ENCODE results near the gene SLC66A1. TPM values are rescaled to one million over a fixed set of nuclear protein-coding genes. Genes with fewer than 3 reads are reported as not detected.
A peak's percentile ranks its signal among the peaks of the same experiment; 100 is the strongest.
"Not testable (repeated sequence)": the region's sequence is repeated elsewhere in the genome, so short reads cannot be mapped to it uniquely, and the experiment has no call there.

The SLC66A1 gene
- total and polyA plus RNA-seq, 2 donors, result 7.7 to 10.3 TPM

- not testable (repeated sequence) for H3K27ac ChIP-seq (ENCODE audit: low read depth); H3K4me1 ChIP-seq (ENCODE audit: insufficient read depth); H3K4me3 ChIP-seq (ENCODE audit: low read depth, low read length); DNase-seq (ENCODE audit: extremely low spot score); H3K36me3 ChIP-seq (ENCODE audit: insufficient read depth)
- WGBS, result 90% methylated on average over 3 of the region's 3 CpGs
These were observed 26.3 kb upstream of the SLC66A1 start for GRCh38 chr1:19285807-19286206.

GRCh38 chr1:19287436-19288185 lies 24.5 kb upstream of the SLC66A1 start:
- 97% methylated on average over 13 of the region's 13 CpGs for WGBS
- no peaks in the 10 kb centered on the region for H3K4me1 ChIP-seq (ENCODE audit: insufficient read depth)
- H3K36me3 ChIP-seq (ENCODE audit: insufficient read depth), result no peaks in the 10 kb centered on the region
- DNase-seq (ENCODE audit: extremely low spot score), result no peak
- no peak overlapping the region for H3K4me3 ChIP-seq (ENCODE audit: low read depth, low read length)
- no peak overlapping the region for H3K27ac ChIP-seq (ENCODE audit: low read depth)

- not testable (repeated sequence) for H3K27ac ChIP-seq (ENCODE audit: low read depth); H3K4me1 ChIP-seq (ENCODE audit: insufficient read depth); DNase-seq (ENCODE audit: extremely low spot score); H3K36me3 ChIP-seq (ENCODE audit: insufficient read depth)
- 13% methylated on average over 74 of the region's 82 CpGs for WGBS
- peak within 1 kb of the TSS; percentile 25 for H3K4me3 ChIP-seq (ENCODE audit: low read depth, low read length)
These were observed 23.5 kb upstream of the SLC66A1 start, which contains the start of gene AKR7A3 for GRCh38 chr1:19288324-19289241. Gene AKR7A3, minus strand, starts transcription at chr1:19288770. Its CDS starts 61 bp downstream, at chr1:19288709.

GRCh38 chr1:19289244-19289643 lies 22.9 kb upstream of the SLC66A1 start:
- H3K4me3 ChIP-seq (ENCODE audit: low read depth, low read length), result no peak overlapping the region
- H3K4me1 ChIP-seq (ENCODE audit: insufficient read depth), result no peaks in the 10 kb centered on the region
- DNase-seq (ENCODE audit: extremely low spot score), result no peak
- no peaks in the 10 kb centered on the region for H3K36me3 ChIP-seq (ENCODE audit: insufficient read depth)
- no peak overlapping the region for H3K27ac ChIP-seq (ENCODE audit: low read depth)
- 56% methylated on average over 2 of the region's 2 CpGs for WGBS

- WGBS, result 74% methylated on average over 2 of the region's 2 CpGs
- Histone ChIP-seq H3K4me1 (ENCODE audit: insufficient read depth) (no peaks in the 10 kb centered on the region), H3K4me3 (ENCODE audit: low read depth, low read length) (no peak overlapping the region), H3K27ac (ENCODE audit: low read depth) (no peak overlapping the region), H3K36me3 (ENCODE audit: insufficient read depth) (no peaks in the 10 kb centered on the region)
- no peak for DNase-seq (ENCODE audit: extremely low spot score)
These were observed 17.5 kb upstream of the SLC66A1 start for GRCh38 chr1:19294638-19295037.

- Histone ChIP-seq H3K4me1 (ENCODE audit: insufficient read depth) (no peaks in the 10 kb centered on the region), H3K4me3 (ENCODE audit: low read depth, low read length) (no peak overlapping the region), H3K27ac (ENCODE audit: low read depth) (no peak overlapping the region), H3K36me3 (ENCODE audit: insufficient read depth) (peaks cover 2% of the 10 kb centered on the region)
- 94% methylated on average over 2 of the region's 2 CpGs for WGBS
- no peak for DNase-seq (ENCODE audit: extremely low spot score)
These were observed 11.9 kb upstream of the SLC66A1 start for GRCh38 chr1:19300211-19300610.

- not testable (repeated sequence) for H3K27ac ChIP-seq (ENCODE audit: low read depth); H3K36me3 ChIP-seq (ENCODE audit: insufficient read depth); H3K4me1 ChIP-seq (ENCODE audit: insufficient read depth); H3K4me3 ChIP-seq (ENCODE audit: low read depth, low read length); DNase-seq (ENCODE audit: extremely low spot score)
- 94% methylated on average over 10 of the region's 10 CpGs for WGBS
These were observed 8.0 kb upstream of the SLC66A1 start for GRCh38 chr1:19304081-19304480.

GRCh38 chr1:19305880-19306279 lies 6.2 kb upstream of the SLC66A1 start:
- no peaks in the 10 kb centered on the region for H3K4me1 ChIP-seq (ENCODE audit: insufficient read depth)
- peaks cover 2% of the 10 kb centered on the region for H3K36me3 ChIP-seq (ENCODE audit: insufficient read depth)
- no peak overlapping the region for H3K27ac ChIP-seq (ENCODE audit: low read depth)
- H3K4me3 ChIP-seq (ENCODE audit: low read depth, low read length), result no peak overlapping the region
- 93% methylated on average over 11 of the region's 11 CpGs for WGBS
- DNase-seq (ENCODE audit: extremely low spot score), result no peak

GRCh38 chr1:19306941-19307340 lies 5.2 kb upstream of the SLC66A1 start:
- Histone ChIP-seq H3K4me1 (ENCODE audit: insufficient read depth) (no peaks in the 10 kb centered on the region), H3K27ac (ENCODE audit: low read depth) (no peak overlapping the region), H3K4me3 (ENCODE audit: low read depth, low read length) (no peak overlapping the region), H3K36me3 (ENCODE audit: insufficient read depth) (peaks cover 2% of the 10 kb centered on the region)
- DNase-seq (ENCODE audit: extremely low spot score), result no peak
- WGBS, result 95% methylated on average over 6 of the region's 6 CpGs

GRCh38 chr1:19307794-19308508 lies 4.2 kb upstream of the SLC66A1 start:
- no peaks in the 10 kb centered on the region for H3K4me1 ChIP-seq (ENCODE audit: insufficient read depth)
- H3K36me3 ChIP-seq (ENCODE audit: insufficient read depth), result peaks cover 2% of the 10 kb centered on the region
- 92% methylated on average over 10 of the region's 10 CpGs for WGBS
- DNase-seq (ENCODE audit: extremely low spot score), result no peak
- H3K4me3 ChIP-seq (ENCODE audit: low read depth, low read length), result no peak overlapping the region
- no peak overlapping the region for H3K27ac ChIP-seq (ENCODE audit: low read depth)

GRCh38 chr1:19308509-19308907 lies 3.6 kb upstream of the SLC66A1 start:
- Histone ChIP-seq H3K4me1 (ENCODE audit: insufficient read depth) (no peaks in the 10 kb centered on the region), H3K4me3 (ENCODE audit: low read depth, low read length) (no peak overlapping the region), H3K36me3 (ENCODE audit: insufficient read depth) (peaks cover 2% of the 10 kb centered on the region), H3K27ac (ENCODE audit: low read depth) (no peak overlapping the region)
- no peak for DNase-seq (ENCODE audit: extremely low spot score)
- WGBS, result 95% methylated on average over 3 of the region's 3 CpGs

- DNase-seq (ENCODE audit: extremely low spot score), result no peak
- Histone ChIP-seq H3K27ac (ENCODE audit: low read depth) (no peak overlapping the region), H3K4me1 (ENCODE audit: insufficient read depth) (no peaks in the 10 kb centered on the region), H3K4me3 (ENCODE audit: low read depth, low read length) (no peak overlapping the region), H3K36me3 (ENCODE audit: insufficient read depth) (peaks cover 2% of the 10 kb centered on the region)
- 67% methylated on average over 6 of the region's 6 CpGs for WGBS
These were observed 2.9 kb upstream of the SLC66A1 start for GRCh38 chr1:19309123-19309813.

- no peak for DNase-seq (ENCODE audit: extremely low spot score)
- no peaks in the 10 kb centered on the region for H3K4me1 ChIP-seq (ENCODE audit: insufficient read depth)
- 89% methylated on average over 7 of the region's 7 CpGs for WGBS
- H3K27ac ChIP-seq (ENCODE audit: low read depth), result no peak overlapping the region
- no peaks in the 10 kb centered on the region for H3K36me3 ChIP-seq (ENCODE audit: insufficient read depth)
- no peak overlapping the region for H3K4me3 ChIP-seq (ENCODE audit: low read depth, low read length)
These were observed 2.1 kb upstream of the SLC66A1 start for GRCh38 chr1:19310061-19310460.
